HEK293T (cell line): ENCODE measurements around the gene SNX21.

Experiments used
- CTCF ChIA-PET: fragments of 350-600 bp; formaldehyde crosslinking; extraction: SDS; loops from one replicate; lab custom pipeline; 2021; ENCODE audit warnings: antibody characterized with exemption, inconsistent platforms; lab: Yijun Ruan, JAX
- POLR2A ChIA-PET: fragments of 350-600 bp; formaldehyde crosslinking; extraction: SDS; loops from one replicate; lab custom pipeline; 2020; ENCODE audit warnings: antibody characterized with exemption, inconsistent platforms; lab: Yijun Ruan, JAX
- DNase-seq: peaks from one replicate; pipeline ENCODE4 v3.0.0; 2012; ENCODE audit warnings: mixed read lengths; ENCODE audit errors: extremely low spot score
- ARNT ChIP-seq: fragments of 450-650 bp; IDR thresholded peaks from 2 replicates; pipeline ENCODE4 v1.6.1; 2017; ENCODE audit warnings: mild to moderate bottlenecking
- BHLHE40 ChIP-seq: fragments of 450-650 bp; IDR thresholded peaks from 2 replicates; pipeline ENCODE4 v1.6.1; 2016; ENCODE audit warnings: mild to moderate bottlenecking, moderate library complexity, borderline replicate concordance
- CTBP1 ChIP-seq: fragments of 450-650 bp; IDR thresholded peaks from 2 replicates; pipeline ENCODE4 v1.6.1; 2016; ENCODE audit warnings: borderline replicate concordance
- ELF4 ChIP-seq: fragments of 450-650 bp; IDR thresholded peaks from 2 replicates; pipeline ENCODE4 v1.6.1; 2017; ENCODE audit warnings: antibody characterized with exemption
- FOXA1 ChIP-seq: fragments of 450-650 bp; IDR thresholded peaks from 2 replicates; pipeline ENCODE4 v1.6.1; 2016; ENCODE audit warnings: mild to moderate bottlenecking
- FOXK2 ChIP-seq: fragments of 450-650 bp; IDR thresholded peaks from 2 replicates; pipeline ENCODE4 v1.6.1; 2016; ENCODE audit warnings: mild to moderate bottlenecking
- FOXM1 ChIP-seq: fragments of 450-650 bp; IDR thresholded peaks from 2 replicates; pipeline ENCODE4 v1.6.1; 2017; ENCODE audit warnings: mild to moderate bottlenecking, borderline replicate concordance
- HDGF ChIP-seq: fragments of 450-650 bp; IDR thresholded peaks from 2 replicates; pipeline ENCODE4 v1.6.1; 2017; ENCODE audit warnings: antibody characterized with exemption, borderline replicate concordance
- L3MBTL2 ChIP-seq: fragments of 450-650 bp; conservative IDR thresholded peaks from 2 replicates; pipeline ENCODE4 v1.6.1; 2016; ENCODE audit warnings: mild to moderate bottlenecking
- LEF1 ChIP-seq: fragments of 450-650 bp; IDR thresholded peaks from 2 replicates; pipeline ENCODE4 v1.6.1; 2017; ENCODE audit warnings: mild to moderate bottlenecking, borderline replicate concordance
- NFRKB ChIP-seq: fragments of 450-650 bp; IDR thresholded peaks from 2 replicates; pipeline ENCODE4 v1.6.1; 2016; ENCODE audit warnings: mild to moderate bottlenecking, moderate library complexity
- SP1 ChIP-seq: fragments of 450-650 bp; IDR thresholded peaks from 2 replicates; pipeline ENCODE4 v1.6.1; 2017
- SUZ12 ChIP-seq: fragments of 450-650 bp; IDR thresholded peaks from 2 replicates; pipeline ENCODE4 v1.6.1; 2016; ENCODE audit warnings: mild to moderate bottlenecking
- TARDBP ChIP-seq: fragments of 450-650 bp; IDR thresholded peaks from 2 replicates; pipeline ENCODE4 v1.6.1; 2016
- ZNF384 ChIP-seq: fragments of 450-650 bp; IDR thresholded peaks from 2 replicates; pipeline ENCODE4 v1.6.1; 2016
- TF ChIP-seq, protein P1 (sequence below): fragments of 450-650 bp; IDR thresholded peaks from 2 replicates; pipeline ENCODE4 v1.6.1; 2016

The SNX21 gene

DNA sequence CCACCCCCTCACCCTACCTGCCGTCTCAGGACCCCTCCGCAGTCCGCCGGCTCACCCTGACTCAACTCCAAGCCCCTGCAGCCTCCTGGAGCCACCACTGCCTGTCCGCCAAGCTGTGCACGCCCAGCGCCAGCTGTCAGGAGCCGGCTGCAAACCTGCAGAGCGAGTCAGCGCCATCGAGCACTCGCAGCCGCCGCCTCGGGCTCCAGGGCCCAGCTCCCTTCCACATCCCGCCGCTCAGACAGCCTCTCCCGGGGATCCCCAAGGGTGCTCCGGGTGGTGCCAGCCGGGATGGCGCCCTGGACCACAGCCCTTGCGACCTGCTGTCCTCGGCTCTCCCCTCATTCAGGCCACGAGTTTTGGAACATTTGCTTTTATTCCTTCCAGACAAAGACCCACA is 10.7 kb upstream of the SNX21 start:
- DNase-seq: no peak
- TF ChIP-seq ZNF384: no peak
- TF ChIP-seq SP1: no peak
- TF ChIP-seq NFRKB: no peak
- no peak for TF ChIP-seq FOXM1
- no peak for TF ChIP-seq L3MBTL2
- TF ChIP-seq ARNT: no peak
- TF ChIP-seq ELF4: no peak
- no peak for TF ChIP-seq FOXA1
- TF ChIP-seq TARDBP: no peak
- TF ChIP-seq HDGF: no peak
- no peak for TF ChIP-seq CTBP1
- no peak for TF ChIP-seq BHLHE40
- TF ChIP-seq FOXK2: no peak
- TF ChIP-seq, protein P1, sequence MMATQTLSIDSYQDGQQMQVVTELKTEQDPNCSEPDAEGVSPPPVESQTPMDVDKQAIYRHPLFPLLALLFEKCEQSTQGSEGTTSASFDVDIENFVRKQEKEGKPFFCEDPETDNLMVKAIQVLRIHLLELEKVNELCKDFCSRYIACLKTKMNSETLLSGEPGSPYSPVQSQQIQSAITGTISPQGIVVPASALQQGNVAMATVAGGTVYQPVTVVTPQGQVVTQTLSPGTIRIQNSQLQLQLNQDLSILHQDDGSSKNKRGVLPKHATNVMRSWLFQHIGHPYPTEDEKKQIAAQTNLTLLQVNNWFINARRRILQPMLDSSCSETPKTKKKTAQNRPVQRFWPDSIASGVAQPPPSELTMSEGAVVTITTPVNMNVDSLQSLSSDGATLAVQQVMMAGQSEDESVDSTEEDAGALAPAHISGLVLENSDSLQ: no peak
- no peak for TF ChIP-seq LEF1
- TF ChIP-seq SUZ12: no peak
- ChIA-PET CTCF (interaction anchor here (0.8 kb wide), 1 partner anchor 42 kb away, joined by 4 read pairs; no protein-coding TSS in a partner anchor), POLR2A (interaction anchor here (0.8 to 1.0 kb wide), 2 partner anchors 10 to 148 kb away, joined by 3 to 6 read pairs; partner anchors contain the start of gene UBE2C)

DNA sequence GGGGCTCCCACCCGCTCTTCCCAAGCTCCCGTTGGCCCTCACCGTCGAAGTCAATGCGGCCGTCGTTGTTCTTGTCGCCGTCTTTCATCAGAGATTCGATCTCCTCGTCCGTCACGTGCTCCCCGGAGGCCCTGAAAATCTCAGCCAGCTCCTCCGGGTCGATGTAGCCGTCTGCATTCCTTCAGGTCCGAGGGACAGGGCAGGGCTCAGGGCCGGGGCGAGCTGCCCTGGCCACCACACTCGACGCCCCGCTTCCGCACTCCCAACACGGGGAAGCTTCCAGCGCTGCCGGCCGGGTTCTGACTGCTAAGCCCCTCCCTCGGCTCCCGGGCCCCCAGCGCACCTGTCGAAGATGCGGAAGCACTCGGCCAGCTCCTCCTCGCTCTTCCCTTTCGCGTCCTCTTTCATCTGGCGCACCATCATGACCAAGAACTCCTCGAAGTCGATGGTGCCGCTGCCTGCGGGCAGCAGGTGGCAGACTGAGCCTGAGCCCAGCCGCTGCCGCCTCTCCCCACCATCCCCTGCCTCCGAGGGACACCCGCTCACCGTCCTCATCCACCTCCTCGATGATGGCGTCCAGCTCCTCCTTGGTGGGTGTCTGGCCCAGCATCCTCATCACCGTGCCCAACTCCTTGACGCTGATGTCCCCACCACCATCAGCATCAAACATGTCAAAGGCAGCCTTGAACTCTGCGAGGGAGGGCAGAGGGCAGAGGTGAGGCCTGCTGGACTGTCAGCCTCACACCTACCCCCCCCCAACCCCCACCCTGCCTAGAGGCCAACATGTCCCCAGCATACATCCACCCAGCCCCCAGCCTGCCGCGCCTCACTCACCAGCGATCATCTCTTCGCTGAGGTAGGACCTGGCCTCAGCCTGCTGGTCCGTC is 9.4 kb upstream of the SNX21 start:
- ChIA-PET CTCF (interaction anchor here (0.8 kb wide), 1 partner anchor 139 kb away, joined by 3 read pairs; no protein-coding TSS in a partner anchor), POLR2A (interaction anchor here (0.5 to 1.1 kb wide), 3 partner anchors 10 to 630 kb away, joined by 3 to 4 read pairs (median 3); partner anchors contain the start of genes ACOT8 and SNX21)
- TF ChIP-seq, protein P1: no peak
- TF ChIP-seq FOXK2 (no peak), CTBP1 (no peak), TARDBP (no peak), SUZ12 (no peak)
- DNase-seq: no peak

DNA sequence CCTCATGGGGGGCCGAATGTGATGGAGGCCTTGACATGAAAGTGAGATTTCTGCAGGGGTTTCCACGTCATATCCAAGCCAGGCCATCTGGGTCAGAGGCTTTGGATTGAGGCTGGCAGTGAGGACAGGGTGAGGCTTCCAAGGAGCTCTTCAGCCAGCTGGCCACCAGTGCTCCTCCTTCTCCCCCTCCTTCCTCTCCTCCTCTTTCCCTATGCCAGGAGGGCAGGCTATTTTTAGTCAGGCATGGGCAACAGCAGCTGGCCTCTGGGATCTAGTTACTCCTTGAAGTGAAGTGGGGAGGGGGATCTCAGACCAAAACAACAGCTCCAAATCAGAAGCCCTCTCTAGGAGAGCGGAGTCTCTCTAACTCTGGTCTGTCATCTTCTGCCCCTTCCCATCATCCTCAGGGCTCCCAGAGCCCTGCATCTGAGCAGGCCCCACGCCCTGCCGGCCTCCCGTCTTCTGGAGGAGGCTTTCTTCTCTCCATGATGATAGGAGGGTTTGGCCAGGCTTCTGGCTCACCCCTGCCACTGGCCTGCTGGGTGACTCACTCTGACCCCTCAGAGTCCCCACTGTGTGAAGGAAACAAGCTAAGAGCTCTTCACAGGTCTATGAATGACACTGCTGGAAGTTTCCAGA is 7.1 kb upstream of the SNX21 start:
- ChIA-PET POLR2A (interaction anchor here (1.0 to 1.2 kb wide), 2 partner anchors 9 to 14 kb away, joined by 3 to 4 read pairs; partner anchors contain the start of gene UBE2C), CTCF (no interaction called here)

DNA sequence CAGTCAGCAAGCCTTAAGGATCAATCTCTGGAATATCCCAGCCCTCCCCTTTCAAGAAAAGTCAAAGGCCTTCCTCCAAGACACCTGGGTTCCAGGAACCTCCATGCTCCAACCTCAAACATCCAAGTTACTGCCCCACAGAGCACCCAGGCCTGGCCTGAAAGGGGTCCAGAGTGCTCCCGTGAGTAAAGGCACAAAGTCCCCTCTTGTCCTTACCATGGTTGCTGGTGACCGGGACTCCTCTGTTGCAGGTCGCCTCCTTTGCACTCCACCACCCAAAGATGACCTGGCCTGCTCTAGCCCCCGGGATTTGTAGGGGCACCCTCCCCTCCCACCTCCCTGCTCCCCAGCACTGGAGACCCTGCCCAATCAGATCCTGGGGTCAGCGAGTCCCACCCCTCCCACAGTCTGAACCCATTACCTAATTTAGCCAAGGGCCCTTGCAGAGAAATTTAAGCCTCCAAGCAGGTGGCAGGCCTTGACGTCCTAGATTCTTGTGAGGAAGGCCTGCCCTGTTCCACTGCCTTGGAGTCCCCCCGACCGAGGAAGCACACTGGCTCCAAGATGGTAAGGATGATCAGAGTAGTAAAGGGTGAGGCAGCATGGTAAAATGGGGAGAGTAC is 6.5 kb upstream of the SNX21 start, which contains the start of gene TNNC2:
TSS of gene TNNC2 (minus strand) at position 283 of the 623 bp plus-strand sequence. CDS start at position 219, 64 bp downstream.
- CTCF ChIA-PET: no interaction called here
- POLR2A ChIA-PET: interaction anchor here (1.2 kb wide), 1 partner anchor 9 kb away, joined by 3 read pairs; no protein-coding TSS in a partner anchor
- DNase-seq: no peak
- TF ChIP-seq CTBP1 (no peak), LEF1 (no peak), HDGF (no peak), NFRKB (no peak), ELF4 (no peak), ZNF384 (no peak), SUZ12 (no peak), ARNT (no peak), FOXK2 (no peak), L3MBTL2 (no peak), BHLHE40 (no peak)
- TF ChIP-seq, protein P1: no peak

More for the DNA sequence above, 7.1 kb upstream of the SNX21 start:
- DNase-seq: no peak
- TF ChIP-seq TARDBP: no peak
- TF ChIP-seq, protein P1: no peak
- no peak for TF ChIP-seq ARNT
- TF ChIP-seq ELF4: no peak
- no peak for TF ChIP-seq FOXA1
- TF ChIP-seq LEF1: no peak
- TF ChIP-seq HDGF: no peak
- no peak for TF ChIP-seq SP1
- TF ChIP-seq FOXM1: no peak
- no peak for TF ChIP-seq CTBP1
- no peak for TF ChIP-seq SUZ12
- no peak for TF ChIP-seq NFRKB
- TF ChIP-seq FOXK2: no peak
- TF ChIP-seq BHLHE40: no peak
- no peak for TF ChIP-seq L3MBTL2
- no peak for TF ChIP-seq ZNF384

DNA sequence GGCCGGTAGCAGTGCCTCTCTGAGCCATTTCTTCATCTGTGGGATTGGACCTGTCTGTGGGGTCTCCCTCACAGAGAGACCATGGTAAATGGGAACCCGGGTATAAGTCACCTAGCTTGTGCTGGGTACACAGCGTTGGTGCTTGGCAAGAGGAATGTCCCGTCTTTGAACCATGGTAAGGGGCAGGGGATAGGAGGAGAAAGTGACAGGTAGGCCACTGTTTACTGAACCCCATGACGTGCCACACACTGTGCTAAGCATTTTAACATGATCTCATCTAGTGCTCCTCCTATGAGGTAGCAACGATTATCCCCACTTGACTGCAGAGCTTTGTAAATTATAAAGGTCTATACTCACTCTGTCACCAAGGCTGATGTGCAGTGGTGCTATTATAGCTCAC is 5.9 kb upstream of the SNX21 start:
- TF ChIP-seq, protein P1: no peak
- TF ChIP-seq LEF1 (no peak), ELF4 (no peak), SP1 (no peak), CTBP1 (no peak), ZNF384 (no peak), ARNT (no peak), NFRKB (no peak), HDGF (no peak), TARDBP (no peak), FOXK2 (no peak), SUZ12 (no peak), BHLHE40 (no peak), FOXA1 (no peak), L3MBTL2 (no peak), FOXM1 (no peak)
- ChIA-PET CTCF (no interaction called here), POLR2A (no interaction called here)
- no peak for DNase-seq
